GM19043 (cell line): ENCODE results near the gene TIMM13.
"Not testable (repeated sequence)": the region's sequence is repeated elsewhere in the genome, so short reads cannot be mapped to it uniquely, and the experiment has no call there.

ENCODE experiments used
- ATAC-seq: cut with Tn5 transposase; IDR thresholded peaks from one replicate; pipeline ENCODE4 v1.9.1; 2021; ENCODE audit warnings: low read depth; ENCODE audit not compliant: unreplicated experiment

The TIMM13 gene

DNA sequence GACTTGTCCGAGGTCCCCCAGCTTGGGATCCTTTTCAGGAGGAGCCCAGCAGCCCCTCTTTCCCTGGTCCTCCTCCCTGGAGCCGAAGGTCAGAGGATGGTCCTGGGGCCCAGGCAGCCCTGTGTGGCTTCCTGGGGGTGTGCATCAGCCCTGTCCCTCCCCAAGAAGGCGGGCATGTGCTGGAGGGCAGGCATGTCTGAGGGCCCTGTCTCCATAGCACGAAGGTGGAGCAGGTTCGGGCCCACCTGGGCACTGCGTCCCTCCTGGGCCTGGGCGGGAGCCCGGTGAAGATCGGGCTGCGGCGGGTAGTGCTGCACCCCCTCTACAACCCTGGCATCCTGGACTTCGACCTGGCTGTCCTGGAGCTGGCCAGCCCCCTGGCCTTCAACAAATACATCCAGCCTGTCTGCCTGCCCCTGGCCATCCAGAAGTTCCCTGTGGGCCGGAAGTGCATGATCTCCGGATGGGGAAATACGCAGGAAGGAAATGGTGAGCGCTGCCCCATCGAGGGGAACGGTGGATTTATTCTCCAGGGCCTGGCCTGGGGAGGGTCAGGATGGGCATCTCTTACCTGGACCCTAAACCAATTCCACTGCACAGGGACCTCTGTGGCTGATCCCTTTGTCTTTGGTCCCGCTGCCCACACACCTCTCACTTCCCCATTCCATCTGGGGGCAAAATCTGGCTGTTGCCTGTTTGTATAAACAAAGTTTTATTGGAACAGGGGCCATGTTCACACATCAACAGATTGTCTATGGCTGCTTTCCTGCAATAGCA, 10.9 kb downstream of the TIMM13 start:
- no peak for ATAC-seq

DNA sequence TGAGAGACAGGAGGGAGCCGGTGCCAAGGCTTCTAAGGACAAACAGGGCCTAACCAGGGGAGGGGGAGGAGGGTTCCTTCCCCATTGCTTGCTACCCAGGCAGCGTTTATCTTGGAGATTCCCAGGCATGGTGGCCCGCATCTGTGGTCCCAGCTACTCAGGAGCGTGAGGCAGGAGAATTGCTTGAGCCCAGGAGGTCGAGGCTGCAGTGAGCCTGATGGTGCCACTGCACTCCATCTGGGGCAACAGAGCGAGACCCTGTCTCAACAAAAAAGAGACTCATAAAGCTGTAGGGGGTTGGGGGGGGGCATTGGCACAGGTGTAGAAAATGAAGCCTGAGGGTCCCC, 11.4 kb downstream of the TIMM13 start:
- no peak for ATAC-seq

DNA sequence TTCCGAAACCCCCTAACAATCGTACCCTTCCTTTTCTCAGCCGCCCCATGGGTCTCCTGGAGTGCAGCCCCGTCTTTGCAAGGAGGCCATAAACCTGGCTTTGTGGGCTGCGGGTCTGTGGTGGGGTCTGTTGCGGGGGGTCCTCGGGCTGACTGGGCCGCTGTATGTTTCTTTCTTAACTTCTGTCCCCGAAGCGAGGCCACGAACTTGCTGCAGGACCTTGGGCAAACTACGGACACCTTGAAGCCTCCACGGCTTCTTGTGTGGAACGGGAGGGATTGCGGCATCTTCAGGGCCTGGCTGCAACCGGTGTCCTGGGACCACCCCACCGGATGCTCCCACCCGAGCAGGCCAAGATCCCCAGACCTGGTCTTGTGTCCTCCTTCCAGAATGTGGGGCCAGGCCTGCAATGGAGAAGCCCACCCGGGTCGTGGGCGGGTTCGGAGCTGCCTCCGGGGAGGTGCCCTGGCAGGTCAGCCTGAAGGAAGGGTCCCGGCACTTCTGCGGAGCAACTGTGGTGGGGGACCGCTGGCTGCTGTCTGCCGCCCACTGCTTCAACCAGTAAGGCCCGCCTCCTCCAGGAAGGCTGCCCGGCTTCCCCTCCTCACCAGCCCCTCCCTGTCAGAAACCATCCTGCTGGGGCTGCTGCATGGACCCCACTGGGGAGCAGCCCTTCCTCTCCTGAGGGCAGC, 12.0 kb downstream of the TIMM13 start:
- ATAC-seq, result no peak

DNA sequence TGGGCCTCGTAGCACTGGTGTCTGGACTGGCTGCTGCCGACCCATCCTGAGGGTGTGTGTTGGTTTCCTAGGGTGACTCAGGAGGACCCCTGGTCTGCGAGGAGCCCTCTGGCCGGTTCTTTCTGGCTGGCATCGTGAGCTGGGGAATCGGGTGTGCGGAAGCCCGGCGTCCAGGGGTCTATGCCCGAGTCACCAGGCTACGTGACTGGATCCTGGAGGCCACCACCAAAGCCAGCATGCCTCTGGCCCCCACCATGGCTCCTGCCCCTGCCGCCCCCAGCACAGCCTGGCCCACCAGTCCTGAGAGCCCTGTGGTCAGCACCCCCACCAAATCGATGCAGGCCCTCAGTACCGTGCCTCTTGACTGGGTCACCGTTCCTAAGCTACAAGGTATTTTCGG, 13.8 kb downstream of the TIMM13 start:
- ATAC-seq, result no peak

DNA sequence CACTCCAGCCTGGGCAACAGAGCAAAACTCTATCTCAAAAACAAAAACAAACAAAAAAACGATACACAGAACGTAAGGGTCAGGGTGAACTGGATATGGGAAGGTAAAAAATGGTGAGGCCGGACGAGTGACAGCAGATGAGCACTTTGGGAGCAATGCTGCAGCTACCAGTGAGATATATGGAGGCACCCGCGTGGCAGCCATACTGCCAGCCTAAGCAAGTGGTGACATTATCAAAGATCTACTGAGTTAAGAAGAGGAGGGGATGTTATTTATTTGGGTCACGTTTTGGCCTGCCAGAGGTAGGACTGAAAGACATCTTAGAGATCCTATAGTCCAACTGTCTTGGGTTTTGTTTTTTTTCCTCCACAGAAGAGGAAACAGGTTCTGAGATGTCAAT, 14.2 kb downstream of the TIMM13 start:
- ATAC-seq, result no peak

DNA sequence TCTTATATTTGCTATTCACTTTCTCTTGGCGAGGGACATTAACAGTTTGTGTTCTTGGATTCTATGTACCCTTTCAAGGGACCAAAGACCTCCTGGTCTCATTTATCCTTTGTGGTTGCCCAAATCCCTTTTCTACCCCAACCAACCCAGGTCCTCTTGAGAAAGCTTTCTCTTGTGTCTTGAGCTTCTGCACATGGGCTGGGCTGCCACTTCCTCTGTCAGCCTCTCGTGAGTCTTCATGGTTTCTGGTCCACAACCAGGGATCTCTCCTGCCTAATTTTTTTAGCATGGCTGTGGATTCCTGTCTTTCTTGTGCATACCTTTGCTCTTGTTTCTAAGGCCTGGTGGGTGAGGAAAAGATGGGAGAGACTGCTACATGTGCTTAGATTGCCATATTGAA, 14.9 kb downstream of the TIMM13 start:
- ATAC-seq, result no peak

DNA sequence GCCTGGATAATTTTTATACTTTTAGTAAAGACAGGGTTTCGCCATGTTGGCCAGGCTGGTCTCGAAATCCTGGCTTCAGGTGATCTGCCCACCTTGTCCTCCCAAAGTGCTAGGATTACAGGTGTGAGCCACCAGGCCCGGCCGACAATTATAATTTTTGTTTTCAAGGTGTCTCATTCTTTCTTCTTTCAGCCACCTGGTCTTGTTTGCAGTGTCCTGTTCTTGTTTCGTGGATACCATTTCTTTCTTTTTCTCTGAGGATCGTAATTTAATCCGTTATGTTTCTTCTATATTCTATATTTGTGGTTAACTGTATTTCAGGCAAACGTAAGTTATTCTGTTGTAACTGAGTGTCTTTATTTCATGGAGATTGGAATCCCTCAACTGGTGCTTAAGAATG, 15.7 kb downstream of the TIMM13 start:
- ATAC-seq, result no peak

DNA sequence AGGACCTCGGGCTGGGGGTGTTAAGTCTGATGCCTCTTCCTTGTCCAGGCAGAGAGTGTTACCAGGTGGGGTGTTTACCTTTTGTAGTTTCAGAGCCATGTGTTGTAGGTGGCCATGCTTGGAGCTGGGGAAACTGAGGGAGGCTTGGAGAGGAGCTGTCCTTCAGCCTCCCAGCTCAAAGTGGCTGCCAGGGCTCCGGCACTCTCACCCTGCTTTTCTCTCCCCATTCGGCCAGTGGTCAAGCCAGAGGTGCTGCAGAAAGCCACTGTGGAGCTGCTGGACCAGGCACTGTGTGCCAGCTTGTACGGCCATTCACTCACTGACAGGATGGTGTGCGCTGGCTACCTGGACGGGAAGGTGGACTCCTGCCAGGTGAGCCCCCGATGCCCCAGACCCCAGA, 17.4 kb downstream of the TIMM13 start:
- no peak for ATAC-seq

DNA sequence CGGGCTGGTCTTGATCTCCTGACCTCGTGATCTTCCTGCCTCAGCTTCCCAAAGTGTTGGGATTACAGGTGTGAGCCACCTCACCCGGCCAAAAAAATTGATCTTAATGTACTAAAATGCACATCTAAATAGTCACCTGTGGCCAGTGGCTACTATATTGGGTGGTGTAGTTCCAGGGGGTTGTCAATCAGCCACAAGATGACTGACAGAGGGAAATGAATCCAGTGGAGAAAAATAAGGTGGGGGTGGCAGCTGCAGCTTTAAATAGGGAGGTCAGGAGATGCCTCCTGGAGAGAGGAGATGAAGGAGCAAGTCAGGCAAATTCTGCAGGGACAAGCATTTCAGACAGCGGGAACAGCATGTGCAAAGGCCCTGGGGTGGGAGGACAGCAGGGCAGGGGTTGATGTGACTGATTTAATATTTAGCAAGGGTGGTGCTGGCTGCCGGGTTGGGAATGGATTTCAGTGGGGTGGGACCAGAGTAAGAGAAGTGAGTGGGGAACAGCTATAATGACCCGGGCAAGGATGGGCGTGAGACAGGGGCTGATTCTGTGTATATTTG, 18.0 kb downstream of the TIMM13 start:
- no peak for ATAC-seq

DNA sequence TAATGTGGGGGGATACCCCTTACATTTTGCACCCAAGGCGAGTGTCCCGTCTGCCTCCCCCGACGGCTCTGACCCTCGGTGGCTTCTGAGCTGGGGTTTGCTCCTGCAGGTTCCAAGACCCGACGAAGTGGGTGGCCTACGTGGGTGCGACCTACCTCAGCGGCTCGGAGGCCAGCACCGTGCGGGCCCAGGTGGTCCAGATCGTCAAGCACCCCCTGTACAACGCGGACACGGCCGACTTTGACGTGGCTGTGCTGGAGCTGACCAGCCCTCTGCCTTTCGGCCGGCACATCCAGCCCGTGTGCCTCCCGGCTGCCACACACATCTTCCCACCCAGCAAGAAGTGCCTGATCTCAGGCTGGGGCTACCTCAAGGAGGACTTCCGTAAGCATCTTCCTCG, 19.1 kb downstream of the TIMM13 start:
- no peak for ATAC-seq

DNA sequence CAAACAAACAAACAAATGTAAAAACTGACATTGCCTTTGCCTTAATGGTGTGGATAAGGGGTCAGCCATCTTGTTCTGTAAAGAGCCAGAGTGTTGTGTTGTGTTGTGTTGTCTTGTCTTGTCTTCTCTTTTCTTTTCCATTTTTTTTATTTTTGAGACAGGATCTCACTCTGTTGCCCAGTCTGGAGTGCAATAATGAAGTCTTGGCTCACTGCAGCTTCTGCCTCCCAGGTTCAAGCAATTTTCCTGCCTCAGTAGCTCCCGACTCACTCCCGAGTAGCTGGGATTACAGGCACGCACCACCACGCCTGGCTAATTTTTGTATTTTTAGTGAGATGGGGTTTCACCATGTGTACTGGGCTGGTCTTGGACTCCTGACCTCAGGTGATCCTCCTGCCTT, 27.8 kb downstream of the TIMM13 start:
- no peak for ATAC-seq

DNA sequence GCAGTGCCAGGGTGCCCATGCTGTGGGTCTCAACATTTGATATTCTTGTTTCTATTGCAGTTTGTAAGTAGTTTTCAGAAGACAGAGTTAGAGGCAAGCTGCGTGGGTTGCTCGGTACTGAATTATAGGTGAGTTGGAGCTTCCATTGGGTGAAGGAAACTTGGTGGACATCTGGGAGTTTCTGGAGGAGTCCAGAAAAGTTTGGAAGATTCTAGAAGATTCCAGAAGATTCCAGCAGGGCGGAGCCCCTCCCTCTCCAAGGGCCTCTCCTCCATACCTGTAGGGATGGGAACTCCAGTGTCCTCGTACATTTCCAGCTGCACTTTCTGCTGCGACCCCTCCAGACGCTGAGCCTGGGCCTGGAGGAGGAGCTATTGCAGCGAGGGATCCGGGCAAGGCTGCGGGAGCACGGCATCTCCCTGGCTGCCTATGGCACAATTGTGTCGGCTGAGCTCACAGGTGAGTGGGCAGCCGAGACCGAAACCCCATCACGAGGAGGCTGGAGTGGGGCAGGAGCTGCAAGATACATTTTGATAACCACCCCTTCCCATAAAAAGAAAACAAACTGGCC, 28.6 kb downstream of the TIMM13 start:
- ATAC-seq, result no peak

DNA sequence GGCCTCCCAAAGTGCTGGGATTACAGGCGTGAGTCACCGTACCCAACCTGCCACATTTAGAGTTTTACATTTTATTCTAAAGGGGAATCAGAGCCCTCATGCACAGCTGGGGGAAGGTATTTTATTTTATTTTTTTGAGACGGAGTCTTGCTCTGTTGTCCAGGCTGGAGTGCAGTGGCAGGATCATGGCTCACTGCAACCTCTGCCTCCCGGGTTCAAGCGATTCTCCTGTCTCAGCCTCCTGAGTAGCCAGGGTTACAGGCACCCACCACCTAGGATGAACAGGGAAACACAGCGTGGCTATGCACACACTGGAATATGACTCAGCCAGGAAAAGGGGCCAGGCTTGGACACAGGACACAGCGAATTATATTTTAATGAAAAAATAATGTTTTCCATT, 30.2 kb downstream of the TIMM13 start:
- not testable (repeated sequence) for ATAC-seq

DNA sequence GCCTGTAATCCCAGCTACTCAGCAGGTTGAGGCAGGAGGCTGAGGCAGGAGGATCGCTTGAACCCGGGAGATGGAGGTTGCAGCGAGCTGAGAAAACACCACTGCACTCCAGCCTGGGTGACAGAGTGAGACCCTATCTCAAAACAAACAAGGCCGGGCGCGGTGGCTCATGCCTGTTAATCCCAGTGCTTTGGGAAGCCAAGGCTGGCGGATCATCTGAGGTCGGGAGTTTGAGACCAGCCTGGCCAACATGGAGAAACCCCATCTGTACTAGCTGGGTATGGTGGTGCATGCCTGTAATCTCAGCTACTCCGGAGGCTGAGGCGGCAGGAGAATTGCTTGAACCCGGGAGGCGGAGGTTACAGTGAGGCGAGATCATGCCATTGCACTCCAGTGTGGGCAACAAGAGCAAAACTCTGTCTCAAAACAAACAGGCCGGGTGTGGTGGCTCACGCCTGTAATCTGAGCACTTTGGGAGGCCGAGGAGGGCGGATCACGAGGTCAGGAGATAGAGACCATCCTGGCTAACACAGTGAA, 32.0 kb downstream of the TIMM13 start:
- ATAC-seq, result not testable (repeated sequence)

DNA sequence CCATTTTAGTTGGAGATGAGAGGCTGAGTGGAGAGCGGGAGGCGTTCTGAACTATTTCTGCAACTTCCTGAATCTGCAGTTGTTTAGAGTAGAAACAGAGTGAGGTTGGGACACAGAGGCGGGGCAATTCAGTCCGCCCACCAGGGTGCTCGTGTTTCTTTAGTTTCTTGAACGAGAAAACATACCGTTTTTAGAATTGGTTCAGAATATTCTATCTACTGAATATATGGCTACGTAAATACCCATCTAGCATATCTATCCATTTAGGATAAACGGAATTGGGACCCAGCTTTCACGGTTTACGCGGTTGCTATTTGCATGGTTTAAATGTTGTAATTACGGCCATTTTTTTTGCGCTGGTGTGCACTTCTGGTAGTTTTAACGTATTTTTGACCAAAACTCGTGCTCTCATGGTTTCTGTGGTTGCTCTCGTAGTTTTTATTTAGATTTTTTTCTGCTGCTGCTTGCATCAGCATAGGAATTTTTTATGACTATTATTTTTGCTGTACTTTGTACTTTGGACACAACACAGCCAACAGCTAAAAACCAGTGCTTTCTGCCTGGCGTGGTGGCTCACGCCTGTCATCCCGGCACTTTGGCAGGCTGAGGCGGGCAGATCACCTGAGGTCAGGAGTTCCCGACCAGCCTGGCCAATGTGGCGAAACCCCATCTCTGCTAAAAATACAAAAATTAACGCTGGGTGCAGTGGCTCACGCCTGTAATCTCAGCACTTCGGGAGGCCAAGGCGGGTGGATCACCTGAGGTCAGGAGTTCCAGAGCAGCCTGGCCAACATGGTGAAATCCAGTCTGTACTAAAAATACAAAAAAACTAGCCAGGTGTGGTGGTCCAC, 32.7 kb downstream of the TIMM13 start:
- no peak for ATAC-seq

DNA sequence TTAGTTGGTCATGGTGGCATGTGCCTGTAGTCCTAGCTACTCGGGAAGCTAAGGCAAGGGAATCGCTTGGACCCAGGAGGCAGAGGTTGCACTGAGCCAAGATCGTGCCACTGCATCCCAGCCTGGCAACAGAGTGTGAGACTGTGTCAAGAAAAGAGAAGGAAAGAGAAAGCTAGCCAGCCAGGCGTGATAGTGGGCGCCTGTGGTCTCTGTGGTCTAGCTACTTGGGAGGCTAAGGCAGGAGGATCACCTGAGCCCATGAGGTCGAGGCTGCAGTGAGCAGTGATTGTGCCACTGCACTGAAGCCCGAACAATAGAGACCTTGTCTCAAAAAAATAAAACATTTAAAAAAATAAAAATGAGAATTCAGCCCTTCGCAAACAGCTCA, 33.3 kb downstream of the TIMM13 start:
- ATAC-seq, result no peak

DNA sequence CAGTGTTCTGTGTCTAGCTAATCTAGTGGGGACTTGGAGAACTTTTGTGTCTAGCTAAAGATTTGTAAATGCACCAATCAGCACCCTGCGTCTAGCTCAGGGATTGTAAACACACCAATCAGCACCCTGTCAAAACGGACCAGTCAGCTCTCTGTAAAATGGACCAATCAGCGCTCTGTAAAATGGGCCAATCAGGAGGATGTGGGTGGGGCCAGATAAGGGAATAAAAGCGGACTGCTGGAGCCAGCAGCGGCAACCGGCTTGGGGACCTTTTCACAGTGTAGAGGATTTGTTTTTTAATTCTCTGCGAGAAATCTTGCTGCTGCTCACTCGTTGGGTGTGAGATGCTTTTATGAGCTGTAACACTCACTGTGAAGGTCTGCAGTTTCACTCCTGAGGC, 34.5 kb downstream of the TIMM13 start:
- not testable (repeated sequence) for ATAC-seq

DNA sequence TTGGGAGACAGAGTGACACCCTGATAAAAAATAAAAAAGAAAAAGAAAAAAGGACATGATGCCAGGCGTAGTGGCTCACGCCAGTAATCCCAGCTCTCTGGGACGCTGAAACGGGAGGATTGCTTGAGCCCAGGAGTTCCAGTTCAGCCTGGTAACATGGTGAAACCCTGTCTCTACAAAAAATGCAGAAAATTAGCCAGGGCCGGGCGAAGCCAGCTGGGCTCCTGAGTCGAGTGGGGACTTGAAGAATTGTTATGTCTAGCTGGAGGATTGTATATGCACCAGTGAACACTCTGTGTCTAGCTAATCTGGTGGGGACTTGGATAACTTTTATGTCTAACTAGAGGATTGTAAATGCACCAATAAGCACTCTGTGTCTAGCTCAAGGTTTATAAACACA, 35.0 kb downstream of the TIMM13 start:
- no peak for ATAC-seq

DNA sequence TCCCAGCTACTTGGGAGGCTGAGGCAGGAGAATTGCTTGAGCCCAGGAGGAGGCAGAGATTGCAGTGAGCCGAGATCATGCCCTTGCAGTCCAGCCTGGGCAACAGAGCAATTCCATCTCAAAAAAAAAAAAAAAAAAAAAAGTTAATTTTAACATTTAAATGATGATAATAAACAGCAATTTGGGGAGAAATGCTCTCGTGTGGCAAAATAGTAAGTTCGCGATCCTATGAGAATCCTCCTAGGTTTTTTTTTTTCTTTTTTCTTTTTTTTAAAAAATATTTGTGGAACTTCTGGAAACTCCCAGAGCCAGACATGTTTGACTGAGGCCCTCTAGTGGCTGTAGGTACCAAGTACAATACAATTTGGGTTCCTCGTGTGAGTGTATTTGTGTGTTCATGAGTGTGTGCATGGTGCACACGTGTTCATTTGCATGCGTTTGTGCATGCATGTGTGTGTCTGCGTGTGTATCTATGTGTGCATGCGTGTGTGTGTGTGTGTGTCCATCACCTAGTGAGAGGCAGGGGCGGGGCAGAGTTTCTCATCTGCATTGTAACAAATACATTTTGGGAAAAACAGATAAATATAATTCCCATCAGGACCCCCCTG, 36.2 kb downstream of the TIMM13 start:
- ATAC-seq, result no peak

DNA sequence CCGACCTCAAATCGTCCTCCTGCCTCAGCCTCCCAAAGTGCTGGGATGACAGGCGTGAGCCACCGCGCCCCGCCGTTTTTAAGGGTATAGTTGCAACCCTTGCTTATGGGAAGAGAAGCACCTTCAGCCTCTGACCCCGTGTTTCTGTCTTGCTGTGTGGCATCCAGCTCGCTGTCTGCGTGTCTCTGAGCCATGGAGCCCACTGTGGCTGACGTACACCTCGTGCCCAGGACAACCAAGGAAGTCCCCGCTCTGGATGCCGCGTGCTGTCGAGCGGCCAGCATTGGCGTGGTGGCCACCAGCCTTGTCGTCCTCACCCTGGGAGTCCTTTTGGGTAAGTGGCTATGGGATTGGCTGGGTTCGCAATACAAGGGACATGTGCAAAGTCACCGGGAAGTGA, 37.8 kb downstream of the TIMM13 start:
- no peak for ATAC-seq
